ENCODE measurements around the gene RNF168.
"Not testable (repeated sequence)": the region's sequence is repeated elsewhere in the genome, so short reads cannot be mapped to it uniquely, and the experiment has no call there.

The RNF168 gene

GRCh38 chr3:196503196-196504076 is at the start of gene RNF168:
TSS of gene RNF168 (minus strand) at chr3:196503768. CDS start at chr3:196503173, 595 bp downstream.
- peak; percentile 96 for DNase-seq

- no peak for DNase-seq
These were observed 48.7 kb upstream of the RNF168 start for GRCh38 chr3:196552253-196552652.

GRCh38 chr3:196550172-196550571 is 46.6 kb upstream of the RNF168 start:
- not testable (repeated sequence) for DNase-seq

GRCh38 chr3:196549312-196549711 is 45.7 kb upstream of the RNF168 start:
- DNase-seq, result not testable (repeated sequence)

- no peak for DNase-seq
These were observed 43.5 kb upstream of the RNF168 start for GRCh38 chr3:196547067-196547466.

- no peak for DNase-seq
These were observed 43.0 kb upstream of the RNF168 start for GRCh38 chr3:196546537-196546936.

- no peak for DNase-seq
These were observed 41.0 kb upstream of the RNF168 start for GRCh38 chr3:196544491-196544992.

GRCh38 chr3:196541684-196542445 is 38.3 kb upstream of the RNF168 start:
- DNase-seq, result no peak

- no peak for DNase-seq
These were observed 33.9 kb upstream of the RNF168 start for GRCh38 chr3:196537319-196537984.

- no peak for DNase-seq
These were observed 29.7 kb upstream of the RNF168 start for GRCh38 chr3:196533260-196533681.

- DNase-seq, result no peak
These were observed 27.9 kb upstream of the RNF168 start for GRCh38 chr3:196531418-196531817.

GRCh38 chr3:196528639-196529233 is 25.2 kb upstream of the RNF168 start:
- peak; percentile 14 for DNase-seq

GRCh38 chr3:196525141-196525540 is 21.6 kb upstream of the RNF168 start:
- DNase-seq, result no peak

GRCh38 chr3:196524527-196524926 is 21.0 kb upstream of the RNF168 start:
- DNase-seq, result no peak

GRCh38 chr3:196523841-196524240 is 20.3 kb upstream of the RNF168 start:
- DNase-seq, result no peak

GRCh38 chr3:196521291-196521690 is 17.7 kb upstream of the RNF168 start:
- not testable (repeated sequence) for DNase-seq

GRCh38 chr3:196519718-196520082 is 16.1 kb upstream of the RNF168 start:
- DNase-seq, result no peak

GRCh38 chr3:196518966-196519717 is 15.6 kb upstream of the RNF168 start:
- DNase-seq, result no peak

GRCh38 chr3:196517919-196518318 is 14.4 kb upstream of the RNF168 start:
- DNase-seq, result peak; percentile 19

GRCh38 chr3:196517162-196517800 is 13.7 kb upstream of the RNF168 start:
- DNase-seq, result no peak

- DNase-seq, result no peak
These were observed 11.5 kb upstream of the RNF168 start, which contains the start of gene SMCO1 for GRCh38 chr3:196514913-196515621. TSS of gene SMCO1 (minus strand) at chr3:196515346. CDS start at chr3:196515209, 137 bp downstream.

Data from DMS79 (cell line).